ENCODE results near the gene ILF2.

The ILF2 gene

GRCh38 chr1:153626904-153627714, 43.7 kb downstream of the ILF2 start, which contains the start of gene S100A13 (continued):
- no peak for TF ChIP-seq ZNF624 (tag by site-specific recombination; IDR thresholded peaks at IDR 0.05)
- TF ChIP-seq ZNF664 (tag by site-specific recombination; IDR thresholded peaks at IDR 0.05) = no peak
- TF ChIP-seq HIC1 (tag by site-specific recombination; IDR thresholded peaks at IDR 0.05) = peak; percentile 55
- TF ChIP-seq ZBTB11 (tag by site-specific recombination; conservative IDR thresholded peaks at IDR 0.05; ENCODE audit: low read depth) = 0 out of 2 replicates have a peak, but pooled peaks have one; percentile 25
- TF ChIP-seq ZNF692 (tag by site-specific recombination; IDR thresholded peaks at IDR 0.05) = 0 out of 2 replicates have a peak, but pooled peaks have one; percentile 24
- TF ChIP-seq SETDB1 (IDR thresholded peaks at IDR 0.05; ENCODE audit: insufficient read length, low read length) = no peak
- TF ChIP-seq ZNF311 (tag by site-specific recombination; IDR thresholded peaks at IDR 0.05; ENCODE audit: borderline replicate concordance) = no peak
- no peak for TF ChIP-seq ZNF776 (tag by site-specific recombination; IDR thresholded peaks at IDR 0.05; ENCODE audit: borderline replicate concordance)
- no peak for TF ChIP-seq ZNF747 (tag by site-specific recombination; IDR thresholded peaks at IDR 0.05)
- TF ChIP-seq ZNF645 (tag by site-specific recombination; IDR thresholded peaks at IDR 0.05) = no peak
- TF ChIP-seq HOXC10 (CRISPR knock-in tag; IDR thresholded peaks at IDR 0.05) = no peak
- TF ChIP-seq ZNF626 (tag by site-specific recombination; IDR thresholded peaks at IDR 0.05) = no peak
- TF ChIP-seq SALL2 (tag by site-specific recombination; IDR thresholded peaks at IDR 0.05; ENCODE audit: borderline replicate concordance) = no peak
- no peak for TF ChIP-seq ZNF114 (tag by site-specific recombination; IDR thresholded peaks at IDR 0.05)
- no peak for TF ChIP-seq ZNF155 (tag by site-specific recombination; IDR thresholded peaks at IDR 0.05)
- TF ChIP-seq ZBTB44 (tag by site-specific recombination; IDR thresholded peaks at IDR 0.05) = no peak
- no peak for TF ChIP-seq ZBTB10 (tag by site-specific recombination; IDR thresholded peaks at IDR 0.05)
- peak; percentile 97 for TF ChIP-seq ZBTB17 (tag by site-specific recombination; IDR thresholded peaks at IDR 0.05)
- TF ChIP-seq ZNF660 (tag by site-specific recombination; IDR thresholded peaks at IDR 0.05) = peak; percentile 65; the same call in 1 of the 2 replicates
- TF ChIP-seq ZNF341 (tag by site-specific recombination; IDR thresholded peaks at IDR 0.05; ENCODE audit: low read depth) = peak; percentile 61
- TF ChIP-seq SP2 (tag by site-specific recombination; IDR thresholded peaks at IDR 0.05) = peak; percentile 21; the same call in 1 of the 2 replicates
- no peak for TF ChIP-seq REPIN1 (tag by site-specific recombination; IDR thresholded peaks at IDR 0.05; ENCODE audit: low read depth)
- no peak; the same call in 1 of the 2 replicates for TF ChIP-seq ZNF10 (tag by site-specific recombination; IDR thresholded peaks at IDR 0.05)
- no peak for TF ChIP-seq ZNF530 (tag by site-specific recombination; IDR thresholded peaks at IDR 0.05; ENCODE audit: low read depth)
- no peak for TF ChIP-seq ZNF157 (tag by site-specific recombination; IDR thresholded peaks at IDR 0.05)
- no peak for TF ChIP-seq TCF7L2 (IDR thresholded peaks at IDR 0.05; ENCODE audit: borderline replicate concordance, low read depth, low read length)
